Activated naive CD4-positive, alpha-beta T cell treated with anti-CD3 and anti-CD28 coated beads, Interleukin-2, amount 10 ng/mL, durations not matched to agents 7 days and 5 days (primary cell): ENCODE results near the gene SAXO1.
"Not testable (repeated sequence)": the region's sequence is repeated elsewhere in the genome, so short reads cannot be mapped to it uniquely, and the experiment has no call there.

Experiments
- CTCF ChIA-PET: fragments of 350-600 bp; sonication (Branson Sonifier 250); formaldehyde crosslinking; loops from one replicate; lab custom pipeline; 2021; ENCODE audit warnings: antibody characterized with exemption; lab: Charles Lee
- DNase-seq: peaks from one replicate; pipeline ENCODE4 v3.0.0-alpha.2; 2020
- H3K27ac Mint-ChIP-seq: one replicate; pipeline ENCODE4 v1.8.0; 2021; ENCODE audit warnings: mild to moderate bottlenecking, moderate library complexity, mixed read lengths
- H3K27me3 Mint-ChIP-seq: one replicate; pipeline ENCODE4 v1.8.0; 2021; ENCODE audit warnings: mild to moderate bottlenecking, mixed read lengths
- H3K36me3 Mint-ChIP-seq: one replicate; pipeline ENCODE4 v1.8.0; 2021; ENCODE audit warnings: mixed read lengths
- H3K4me1 Mint-ChIP-seq: one replicate; pipeline ENCODE4 v1.8.0; 2021; ENCODE audit warnings: mixed read lengths
- H3K4me3 Mint-ChIP-seq: one replicate; pipeline ENCODE4 v1.8.0; 2021; ENCODE audit warnings: mild to moderate bottlenecking, moderate library complexity, mixed read lengths
- H3K9me3 Mint-ChIP-seq: one replicate; pipeline ENCODE4 v1.8.0; 2021; ENCODE audit warnings: mixed read lengths

SAXO1 gene

DNA sequence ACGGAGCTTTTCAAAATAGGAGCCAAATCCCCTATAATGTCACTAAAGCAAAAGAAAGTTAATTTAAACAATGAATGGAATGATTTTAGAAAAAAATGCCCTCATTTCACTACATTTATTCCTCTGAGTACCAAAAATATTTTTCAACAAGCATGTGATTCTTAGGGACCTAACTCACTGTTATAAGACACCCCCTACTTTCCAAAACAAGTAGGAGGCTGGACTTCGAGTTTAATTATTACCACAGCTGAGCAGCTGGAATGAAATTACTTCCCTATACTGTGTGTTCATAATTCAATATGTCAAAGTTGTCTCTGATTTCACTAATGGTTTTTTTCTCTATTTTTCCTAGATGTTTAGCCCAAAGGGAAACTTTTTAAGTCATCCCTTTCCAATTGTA lies 61.6 kb downstream of the SAXO1 start:
- Mint-ChIP-seq H3K9me3 (peaks cover 2% of the 10 kb centered on the region), H3K27me3 (peaks cover 8% of the 10 kb centered on the region), H3K36me3 (no peaks in the 10 kb centered on the region), H3K4me1 (peaks cover 3% of the 10 kb centered on the region), H3K27ac (no peak overlapping the region), H3K4me3 (no peak overlapping the region)
- CTCF ChIA-PET: no interaction called here
- DNase-seq: no peak

DNA sequence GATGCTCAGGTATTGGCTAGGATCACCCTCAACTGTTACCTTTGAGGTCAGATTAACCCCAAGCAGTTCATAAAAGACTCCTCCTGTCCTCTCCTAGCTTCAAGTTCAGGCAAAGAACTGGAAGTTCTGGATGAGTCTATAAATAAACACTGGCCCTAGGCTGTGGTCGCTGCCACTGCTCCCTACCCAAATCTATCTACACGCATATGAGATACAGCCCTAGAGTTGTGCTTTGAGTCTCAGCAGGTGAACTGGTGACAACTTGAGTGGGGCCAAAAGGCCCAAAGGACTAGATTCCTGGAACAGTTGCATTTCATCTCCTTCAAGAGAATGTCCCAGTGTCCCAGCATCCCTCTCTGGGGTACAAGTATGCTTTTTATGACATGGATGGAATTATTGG lies 62.6 kb downstream of the SAXO1 start:
- H3K4me1 Mint-ChIP-seq: no peaks in the 10 kb centered on the region
- H3K36me3 Mint-ChIP-seq: no peaks in the 10 kb centered on the region
- DNase-seq: no peak
- H3K27ac Mint-ChIP-seq: no peak overlapping the region
- H3K9me3 Mint-ChIP-seq: peaks cover 2% of the 10 kb centered on the region
- H3K27me3 Mint-ChIP-seq: peaks cover 8% of the 10 kb centered on the region
- H3K4me3 Mint-ChIP-seq: no peak overlapping the region
- CTCF ChIA-PET: no interaction called here

DNA sequence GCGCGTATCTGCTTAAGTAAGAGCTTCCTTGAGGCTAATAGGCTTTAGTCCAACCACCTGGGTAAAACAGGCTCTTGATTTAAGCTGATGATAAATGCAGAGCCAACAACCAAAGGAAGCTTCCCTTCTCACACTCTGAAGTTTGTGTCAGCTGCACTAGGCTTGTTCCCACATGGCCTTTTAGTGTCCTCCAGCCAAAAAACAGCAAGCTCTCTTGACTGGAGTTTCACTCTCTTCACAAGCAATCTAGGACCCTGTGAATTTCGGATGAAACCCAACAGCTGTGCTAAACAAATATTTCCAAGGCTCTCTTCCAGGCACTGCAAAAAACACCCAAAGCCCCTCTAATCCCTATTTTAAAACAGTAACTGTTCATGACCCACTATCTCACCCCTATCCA lies 63.9 kb downstream of the SAXO1 start:
- Mint-ChIP-seq H3K4me3 (no peak overlapping the region), H3K36me3 (no peaks in the 10 kb centered on the region), H3K27ac (no peak overlapping the region), H3K9me3 (peaks cover 6% of the 10 kb centered on the region), H3K4me1 (no peaks in the 10 kb centered on the region), H3K27me3 (peaks cover 8% of the 10 kb centered on the region)
- no peak for DNase-seq
- CTCF ChIA-PET: no interaction called here

DNA sequence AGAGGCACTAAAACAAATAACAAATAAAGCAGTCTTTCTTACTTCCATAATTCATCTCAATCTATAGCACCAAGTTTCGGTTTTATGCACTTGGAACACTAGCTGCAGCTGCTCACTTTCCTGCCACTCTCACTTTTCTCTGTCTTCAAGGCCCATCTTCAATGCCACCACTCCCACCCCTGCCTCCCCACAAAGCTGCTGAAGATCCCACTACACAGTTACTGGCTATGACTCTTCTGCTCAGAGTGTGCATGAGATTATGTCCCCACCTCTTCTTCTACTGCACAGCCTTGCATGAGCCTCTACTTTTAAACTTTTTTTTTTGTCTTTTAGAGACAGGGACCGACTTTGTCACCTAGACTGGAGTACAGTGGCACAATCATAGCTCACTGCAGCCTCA lies 77.4 kb downstream of the SAXO1 start:
- Mint-ChIP-seq H3K4me3 (no peak overlapping the region), H3K36me3 (no peaks in the 10 kb centered on the region), H3K4me1 (no peaks in the 10 kb centered on the region), H3K27ac (no peak overlapping the region), H3K9me3 (no peaks in the 10 kb centered on the region), H3K27me3 (peaks cover 5% of the 10 kb centered on the region)
- no peak for DNase-seq
- CTCF ChIA-PET: no interaction called here

DNA sequence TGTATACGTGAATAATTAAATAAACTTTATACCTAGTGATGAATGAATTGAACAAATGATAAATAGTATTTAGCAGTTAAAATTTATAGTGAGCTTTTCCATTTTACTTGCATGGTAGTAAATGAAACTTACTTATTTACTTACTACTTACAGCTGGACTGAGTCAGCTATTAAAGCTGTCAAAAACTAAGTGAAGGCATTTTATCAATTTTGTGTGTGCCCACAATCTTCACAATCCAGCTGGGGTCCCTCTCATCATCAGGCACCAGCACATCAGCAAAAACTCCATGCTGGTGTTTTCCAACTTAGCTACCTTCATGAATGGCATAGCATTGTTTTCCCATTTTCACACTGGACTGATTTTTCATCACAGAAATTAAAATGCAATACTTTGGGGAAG lies 81.1 kb downstream of the SAXO1 start:
- peaks cover 6% of the 10 kb centered on the region for H3K27me3 Mint-ChIP-seq
- no peak overlapping the region for H3K4me3 Mint-ChIP-seq
- no peaks in the 10 kb centered on the region for H3K9me3 Mint-ChIP-seq
- no peaks in the 10 kb centered on the region for H3K4me1 Mint-ChIP-seq
- DNase-seq: no peak
- H3K36me3 Mint-ChIP-seq: no peaks in the 10 kb centered on the region
- H3K27ac Mint-ChIP-seq: no peak overlapping the region
- CTCF ChIA-PET: no interaction called here

DNA sequence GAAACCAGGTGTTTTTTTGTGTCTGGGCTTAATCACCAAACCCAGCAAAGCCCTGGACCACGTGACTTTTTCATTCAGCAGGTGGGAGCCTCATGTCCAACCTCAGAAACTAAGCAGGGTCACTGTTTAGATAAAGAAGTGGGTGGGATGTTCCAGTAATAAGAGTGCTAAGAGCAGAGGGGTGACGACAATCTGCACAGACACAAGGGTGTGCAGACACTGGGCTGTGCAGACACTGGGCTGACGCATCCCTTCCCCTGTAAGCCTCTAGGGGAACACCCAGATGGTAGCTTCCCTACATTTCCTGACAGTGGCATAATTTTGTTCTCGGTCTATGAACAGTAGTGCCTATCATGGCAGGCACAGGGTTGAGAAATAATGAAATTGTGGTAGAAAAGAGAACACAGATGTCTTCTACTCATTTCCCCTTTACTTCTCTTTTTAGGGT lies 85.1 kb downstream of the SAXO1 start:
- H3K4me3 Mint-ChIP-seq: no peak overlapping the region
- H3K9me3 Mint-ChIP-seq: no peaks in the 10 kb centered on the region
- peaks cover 13% of the 10 kb centered on the region for H3K27me3 Mint-ChIP-seq
- H3K36me3 Mint-ChIP-seq: no peaks in the 10 kb centered on the region
- DNase-seq: no peak
- H3K4me1 Mint-ChIP-seq: no peaks in the 10 kb centered on the region
- CTCF ChIA-PET: no interaction called here
- no peak overlapping the region for H3K27ac Mint-ChIP-seq

DNA sequence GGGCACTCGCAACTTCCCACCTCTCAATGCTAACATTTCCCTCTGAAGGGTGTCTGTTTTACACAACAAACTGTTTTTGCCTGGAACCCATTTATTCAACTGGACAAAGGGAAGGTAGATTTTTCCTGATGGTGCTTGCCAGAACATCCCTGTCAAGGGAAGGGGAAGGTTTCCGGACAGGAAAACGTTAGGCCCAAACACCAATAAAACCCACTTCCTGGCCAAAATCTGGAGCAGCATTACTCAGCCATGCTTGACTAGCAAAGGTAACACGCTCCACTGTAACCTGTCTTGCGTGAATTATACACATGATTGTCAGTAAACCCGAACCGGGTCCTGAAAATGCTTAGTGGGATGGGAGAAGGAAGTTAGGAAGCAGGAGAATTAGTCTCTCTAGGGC lies 90.2 kb downstream of the SAXO1 start:
- Mint-ChIP-seq H3K36me3 (no peaks in the 10 kb centered on the region), H3K9me3 (no peaks in the 10 kb centered on the region), H3K4me1 (no peaks in the 10 kb centered on the region), H3K27me3 (peaks cover 7% of the 10 kb centered on the region), H3K4me3 (no peak overlapping the region), H3K27ac (no peak overlapping the region)
- DNase-seq: no peak
- CTCF ChIA-PET: no interaction called here

DNA sequence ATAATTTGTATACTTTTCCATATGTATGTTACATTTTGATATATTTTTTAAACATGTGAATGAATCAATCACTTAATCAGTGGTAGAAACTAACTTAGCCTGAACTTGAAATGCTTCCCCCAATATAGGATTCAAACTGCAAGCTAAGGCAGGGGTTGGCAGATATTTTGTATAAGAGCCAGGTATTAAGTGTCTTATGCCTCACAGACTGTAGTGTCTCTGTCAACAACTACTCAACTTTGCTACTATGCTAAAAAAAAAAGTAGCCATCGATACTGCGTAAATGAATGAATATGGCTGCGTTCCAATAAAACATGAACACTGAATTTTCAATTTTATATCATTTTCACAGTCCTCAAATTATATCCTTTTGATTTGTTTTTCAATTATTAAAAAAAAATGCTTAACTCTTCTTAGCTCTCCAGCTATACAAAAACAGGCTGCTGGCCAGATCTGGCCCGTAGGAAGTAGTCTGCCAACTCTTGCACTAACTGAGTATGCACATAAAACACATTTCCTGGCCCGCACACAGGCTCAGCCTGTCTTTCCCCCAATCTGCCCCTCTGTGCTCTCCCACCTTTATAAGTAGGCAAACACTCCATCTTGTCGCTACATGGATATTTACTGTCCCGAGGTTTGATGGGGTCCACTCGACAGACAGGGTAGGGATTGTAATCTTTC lies 91.8 kb downstream of the SAXO1 start:
- Mint-ChIP-seq H3K4me3 (no peak overlapping the region), H3K4me1 (no peaks in the 10 kb centered on the region), H3K27me3 (peaks cover 7% of the 10 kb centered on the region), H3K36me3 (no peaks in the 10 kb centered on the region), H3K9me3 (no peaks in the 10 kb centered on the region), H3K27ac (no peak overlapping the region)
- no peak for DNase-seq
- CTCF ChIA-PET: no interaction called here

DNA sequence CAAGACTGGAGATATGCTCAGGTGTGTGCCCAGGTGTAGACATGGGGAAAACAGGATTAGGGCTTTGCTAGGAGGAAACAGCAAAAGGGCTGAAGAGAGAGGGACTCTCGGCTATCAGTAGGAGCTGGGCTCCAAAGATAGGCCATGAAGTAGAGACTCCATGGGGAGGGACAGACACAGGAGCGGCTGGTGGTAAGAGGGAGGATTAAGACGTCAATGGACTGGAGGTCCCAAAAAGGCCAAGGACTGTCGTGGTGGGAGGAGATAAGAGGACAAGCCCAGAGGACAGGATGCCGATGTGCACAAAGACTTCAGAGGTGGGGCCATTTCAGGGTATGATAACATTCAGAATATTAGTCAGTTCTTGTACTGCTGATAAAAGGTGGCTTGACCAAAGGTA lies 93.1 kb downstream of the SAXO1 start:
- no peaks in the 10 kb centered on the region for H3K36me3 Mint-ChIP-seq
- H3K27me3 Mint-ChIP-seq: peaks cover under 1% of the 10 kb centered on the region
- H3K9me3 Mint-ChIP-seq: no peaks in the 10 kb centered on the region
- CTCF ChIA-PET: no interaction called here
- DNase-seq: no peak
- H3K27ac Mint-ChIP-seq: no peak overlapping the region
- no peak overlapping the region for H3K4me3 Mint-ChIP-seq
- no peaks in the 10 kb centered on the region for H3K4me1 Mint-ChIP-seq

DNA sequence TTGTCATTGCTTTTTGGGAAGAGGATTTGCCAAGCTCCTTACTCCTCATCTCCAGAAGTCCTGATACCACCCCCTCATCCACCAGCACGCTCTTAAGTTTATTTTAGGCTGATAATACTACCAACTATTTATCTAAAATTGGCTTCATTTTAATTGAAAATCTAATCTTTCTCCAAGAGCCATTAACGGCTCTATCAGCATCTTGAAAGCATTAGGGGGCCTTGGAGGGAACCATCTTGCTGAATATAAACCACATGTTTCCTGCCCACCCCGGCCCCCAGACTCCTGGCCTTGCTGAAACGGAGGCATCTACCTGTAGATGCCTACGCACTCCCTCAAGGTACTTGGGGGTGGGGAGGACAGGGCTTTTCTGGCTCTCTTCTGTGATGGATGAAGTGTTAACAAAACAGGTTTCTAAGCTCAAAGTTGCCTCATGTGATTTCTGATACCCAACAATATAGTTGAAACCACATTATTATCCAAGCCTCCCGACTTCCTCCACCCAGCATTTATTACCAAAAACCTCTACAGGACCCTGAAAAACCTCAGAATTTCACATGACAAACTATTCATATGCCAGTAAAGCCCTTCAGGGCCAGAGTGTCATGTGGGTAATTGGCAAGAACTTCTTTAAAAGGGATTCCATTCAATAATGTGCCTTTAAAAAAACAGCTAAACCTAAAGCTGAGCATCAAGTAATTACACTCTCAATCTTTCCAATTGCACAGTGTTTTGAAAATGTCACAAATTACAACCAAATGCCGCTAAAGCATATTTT lies 96.7 kb downstream of the SAXO1 start:
- Mint-ChIP-seq H3K27ac (no peak overlapping the region), H3K4me1 (no peaks in the 10 kb centered on the region), H3K9me3 (no peaks in the 10 kb centered on the region), H3K27me3 (no peaks in the 10 kb centered on the region), H3K36me3 (no peaks in the 10 kb centered on the region), H3K4me3 (no peak overlapping the region)
- no peak for DNase-seq
- CTCF ChIA-PET: no interaction called here

DNA sequence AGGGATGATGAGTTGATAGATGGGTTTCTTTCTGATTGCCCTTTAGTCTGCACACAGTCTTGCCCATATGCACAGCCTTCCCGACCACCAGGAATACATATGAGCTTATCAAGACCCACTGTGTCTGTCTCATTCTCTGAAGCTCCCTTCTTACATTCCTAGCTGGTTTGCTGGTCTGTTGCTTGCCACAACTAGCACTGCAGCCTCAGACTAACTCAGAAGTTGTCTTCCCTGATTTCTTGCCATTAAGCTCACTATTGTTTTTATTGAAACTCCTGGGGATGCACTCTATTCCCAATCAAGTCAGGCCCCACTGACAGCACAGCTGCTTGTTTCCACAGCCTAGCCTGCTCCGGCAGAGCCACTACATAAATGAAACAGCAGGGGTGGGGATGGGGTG lies 97.5 kb downstream of the SAXO1 start:
- Mint-ChIP-seq H3K4me1 (no peaks in the 10 kb centered on the region), H3K4me3 (no peak overlapping the region), H3K36me3 (no peaks in the 10 kb centered on the region), H3K9me3 (no peaks in the 10 kb centered on the region), H3K27ac (no peak overlapping the region), H3K27me3 (no peaks in the 10 kb centered on the region)
- CTCF ChIA-PET: no interaction called here
- no peak for DNase-seq

DNA sequence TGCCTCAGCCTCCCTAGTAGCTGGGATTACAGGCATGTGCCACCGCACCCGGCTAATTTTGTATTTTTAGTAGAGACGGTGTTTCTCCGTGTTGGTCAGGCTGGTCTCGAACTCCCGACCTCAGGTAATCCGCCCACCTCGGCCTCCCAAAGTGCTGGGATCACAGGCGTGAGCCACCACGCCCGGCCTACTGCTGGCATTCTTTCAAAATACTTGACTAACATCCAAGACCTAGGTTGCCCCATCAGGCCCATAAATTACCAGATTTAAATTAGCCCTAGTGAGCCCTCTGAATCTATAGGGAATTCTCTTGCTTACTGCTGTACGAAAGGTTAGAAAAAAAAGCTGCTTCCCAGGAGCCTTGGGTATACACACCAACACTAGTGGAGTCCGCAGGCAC lies 102.4 kb downstream of the SAXO1 start:
- H3K4me3 Mint-ChIP-seq, DNase-seq, H3K4me1 Mint-ChIP-seq, H3K36me3 Mint-ChIP-seq, CTCF ChIA-PET, H3K9me3 Mint-ChIP-seq, H3K27me3 Mint-ChIP-seq, H3K27ac Mint-ChIP-seq: not testable (repeated sequence)

DNA sequence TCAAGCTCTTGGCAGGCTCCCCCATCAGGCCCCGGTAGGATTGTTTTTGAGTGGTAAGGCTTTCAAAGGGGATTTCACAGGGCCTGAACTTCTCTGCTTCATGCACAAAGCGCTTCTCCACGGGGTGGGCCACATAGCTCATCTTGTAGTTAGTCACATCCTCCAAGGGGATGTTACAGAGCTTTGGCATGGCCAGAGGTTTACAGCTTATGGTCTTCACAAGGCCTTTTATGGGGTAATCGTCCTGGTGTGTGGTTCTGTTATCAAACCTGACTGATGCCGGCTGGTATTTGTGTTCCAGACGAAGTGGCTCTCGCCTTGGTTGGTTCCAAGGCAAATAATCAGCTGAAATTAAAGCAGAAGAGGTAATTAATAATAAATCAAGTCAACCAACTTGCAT lies 104.3 kb downstream of the SAXO1 start:
- H3K4me3 Mint-ChIP-seq: no peak overlapping the region
- no peak for DNase-seq
- H3K27ac Mint-ChIP-seq: no peak overlapping the region
- H3K27me3 Mint-ChIP-seq: no peaks in the 10 kb centered on the region
- no peaks in the 10 kb centered on the region for H3K9me3 Mint-ChIP-seq
- no peaks in the 10 kb centered on the region for H3K36me3 Mint-ChIP-seq
- H3K4me1 Mint-ChIP-seq: no peaks in the 10 kb centered on the region
- CTCF ChIA-PET: no interaction called here

DNA sequence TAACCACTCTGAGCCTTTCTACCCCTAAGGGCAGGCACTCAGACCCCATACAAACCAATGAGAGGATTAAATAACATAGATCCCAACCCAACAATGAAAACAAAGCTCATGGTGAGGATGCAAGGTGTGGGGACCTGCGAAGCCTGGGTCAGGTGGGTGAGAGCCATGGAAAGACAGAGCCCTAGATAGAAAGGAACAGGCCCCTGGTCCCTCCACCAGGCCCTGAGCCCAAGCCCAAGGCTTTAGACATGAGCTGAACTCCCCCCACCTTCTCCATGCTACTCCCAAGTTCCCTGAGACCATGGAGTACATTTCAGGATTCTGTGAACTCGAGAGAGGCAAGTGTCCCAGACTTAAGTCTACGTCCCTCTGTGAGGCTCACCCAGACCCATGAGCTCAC lies 106.5 kb downstream of the SAXO1 start:
- Mint-ChIP-seq H3K4me1 (no peaks in the 10 kb centered on the region), H3K27ac (no peak overlapping the region), H3K36me3 (no peaks in the 10 kb centered on the region), H3K4me3 (no peak overlapping the region), H3K9me3 (no peaks in the 10 kb centered on the region), H3K27me3 (no peaks in the 10 kb centered on the region)
- CTCF ChIA-PET: interaction anchor here (0.6 kb wide), 1 partner anchor 136 kb away, joined by 3 read pairs; no protein-coding TSS in a partner anchor
- DNase-seq: no peak

DNA sequence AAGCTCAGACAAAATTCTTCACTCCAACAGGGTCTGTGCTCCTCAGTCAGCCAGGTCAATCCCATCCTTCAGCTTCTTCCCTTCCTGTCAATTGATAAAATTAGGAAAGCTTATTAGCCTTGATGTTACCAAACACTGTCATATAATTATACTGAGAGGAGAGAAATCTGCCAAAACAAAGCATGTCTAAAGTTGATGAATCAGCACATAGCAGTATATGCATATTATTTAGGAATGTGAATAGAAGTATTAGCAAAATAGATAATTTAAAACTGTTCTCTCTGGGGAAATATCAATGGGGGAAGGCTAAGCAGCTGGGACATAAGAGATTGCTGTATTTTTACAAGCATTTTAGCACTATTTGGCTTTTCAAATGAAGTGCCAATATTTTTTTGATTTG lies 107.1 kb downstream of the SAXO1 start:
- H3K27me3 Mint-ChIP-seq: no peaks in the 10 kb centered on the region
- no peaks in the 10 kb centered on the region for H3K4me1 Mint-ChIP-seq
- no peaks in the 10 kb centered on the region for H3K36me3 Mint-ChIP-seq
- no peak for DNase-seq
- no peak overlapping the region for H3K27ac Mint-ChIP-seq
- no peaks in the 10 kb centered on the region for H3K9me3 Mint-ChIP-seq
- H3K4me3 Mint-ChIP-seq: no peak overlapping the region
- CTCF ChIA-PET: interaction anchor here (0.6 kb wide), 1 partner anchor 135 kb away, joined by 3 read pairs; no protein-coding TSS in a partner anchor
